Right lobe of liver (tissue), 6 donors: ENCODE data around the gene INSIG1. TPM values are rescaled to one million over a fixed set of nuclear protein-coding genes. Genes with fewer than 3 reads are reported as not detected.

Experiments
- ATAC-seq, 4 donors: fragments of 200-7000 bp; cut with Tn5 transposase; one replicate each; pipeline ENCODE4 v1.9.1; 2020; ENCODE audit warnings: mild to moderate bottlenecking in 4 of 4, moderate library complexity in 4 of 4
- DNase-seq, 3 donors: peaks; one replicate each; pipeline ENCODE4 v3.0.0-alpha.2; 2020
- H3K27ac ChIP-seq, 3 donors: fragments of 200-600 bp; one replicate each; pipeline ENCODE4 v1.8.0; 2022
- H3K27me3 ChIP-seq, 2 donors: fragments of 200-600 bp; one replicate each; pipeline ENCODE4 v1.8.0; 2022
- H3K36me3 ChIP-seq, 4 donors: fragments of 200-600 bp; sonication (generic) in 1 of 4; one replicate each; pipeline versions ENCODE4 v1.5.1 to v1.8.0; 2017 to 2022; ENCODE audit warnings: control low read depth in 1 of 4
- H3K4me1 ChIP-seq, 4 donors: fragments of 200-600 bp; sonication (generic) in 1 of 4; one replicate each; pipeline versions ENCODE4 v1.5.1 to v1.8.0; 2017 to 2022; ENCODE audit warnings: control low read depth in 1 of 4
- H3K4me3 ChIP-seq, 3 donors: fragments of 200-600 bp; one replicate each; pipeline ENCODE4 v1.8.0; 2022
- H3K9me3 ChIP-seq, 4 donors: fragments of 200-600 bp; sonication (generic) in 1 of 4; one replicate each; pipeline versions ENCODE4 v1.5.1 to v1.8.0; 2017 to 2022; ENCODE audit warnings: control low read depth in 1 of 4
- POLR2A ChIP-seq: fragments of 450-650 bp; IDR thresholded peaks from one replicate; pipeline ENCODE4 v1.6.1; 2017; ENCODE audit warnings: antibody characterized with exemption, mild to moderate bottlenecking
- WGBS: methylation state at CpG from one replicate; pipeline ENCODE4 v1.1.6; 2018; ENCODE audit warnings: low coverage, low lambda C conversion rate; ENCODE audit not compliant: insufficient coverage; ENCODE audit errors: missing lambda C conversion rate; 5-methylcytosine and 5-hydroxymethylcytosine counted together
- intact Hi-C, 2 donors: fragments of 100-400 bp; cut with DNase I; formaldehyde crosslinking; loops; one replicate each; pipeline versions ENCODE4 v1.11.2 to v1.14.1; 2022
- total RNA-seq, 6 experiments: library from RNA; depleted of rRNA in 2 of 6; stranded (reverse); fragments of >200 nt in 2 of 6; fragmentation: NEBNext Ultra II Directional in 3 of 6; extraction: Animal tissue kit (Norgen Biotek cat#: 25700) in 3 of 6; gene quantifications; one replicate each; pipeline versions ENCODE4 v1.1.0 to v1.2.4, GENCODE V29; 2016 to 2023
- TF ChIP-seq, protein P1 (sequence below), 4 donors: fragments of 200-600 bp in 3 of 4; fragments of 450-650 bp in 1 of 4; IDR thresholded peaks; one replicate each; pipeline versions ENCODE4 v1.5.1 to v1.8.0; 2016 to 2022; ENCODE audit warnings: antibody characterized with exemption in 4 of 4, mild to moderate bottlenecking in 2 of 4
- donor health status: DM: no; HTN: yes; CAD: no.
- donor health status: DM: no; HTN: no; CAD: no.
- donor health status: DM: no; HTN: no; CAD: no.
- donor health status: DM: no; HTN: yes; CAD: no.
- donor health status: DM: no; HTN: yes; CAD: no.

INSIG1 gene
- total RNA-seq, 6 experiments from 2014 or later = 130 to 625 (median 205) TPM

DNA sequence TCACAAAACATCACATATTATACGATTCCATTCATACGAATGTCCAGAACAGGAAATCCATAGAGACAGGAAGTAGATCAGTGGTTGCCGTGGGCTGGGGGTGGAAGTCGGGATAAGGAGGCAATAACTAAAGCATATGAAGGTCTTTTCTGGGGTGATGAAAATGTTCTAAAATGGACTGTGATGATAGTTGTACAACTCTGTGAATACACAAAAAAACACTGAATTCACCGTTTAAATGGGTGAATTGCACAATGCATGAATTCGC is 3.2 kb upstream of the INSIG1 start:
- Histone ChIP-seq H3K36me3 (peaks cover 0 to 4% (median 1%) of the 10 kb centered on the region in 4 donors), H3K4me3 (no peak overlapping the region), H3K27me3 (no peaks in the 10 kb centered on the region), H3K4me1 (peaks cover 0 to 8% (median 0%) of the 10 kb centered on the region in 4 donors), H3K9me3 (no peaks in the 10 kb centered on the region), H3K27ac (no peak overlapping the region)
- WGBS = 69% methylated on average over 6 of the region's 6 CpGs
- TF ChIP-seq POLR2A = no peak
- TF ChIP-seq, protein P1, sequence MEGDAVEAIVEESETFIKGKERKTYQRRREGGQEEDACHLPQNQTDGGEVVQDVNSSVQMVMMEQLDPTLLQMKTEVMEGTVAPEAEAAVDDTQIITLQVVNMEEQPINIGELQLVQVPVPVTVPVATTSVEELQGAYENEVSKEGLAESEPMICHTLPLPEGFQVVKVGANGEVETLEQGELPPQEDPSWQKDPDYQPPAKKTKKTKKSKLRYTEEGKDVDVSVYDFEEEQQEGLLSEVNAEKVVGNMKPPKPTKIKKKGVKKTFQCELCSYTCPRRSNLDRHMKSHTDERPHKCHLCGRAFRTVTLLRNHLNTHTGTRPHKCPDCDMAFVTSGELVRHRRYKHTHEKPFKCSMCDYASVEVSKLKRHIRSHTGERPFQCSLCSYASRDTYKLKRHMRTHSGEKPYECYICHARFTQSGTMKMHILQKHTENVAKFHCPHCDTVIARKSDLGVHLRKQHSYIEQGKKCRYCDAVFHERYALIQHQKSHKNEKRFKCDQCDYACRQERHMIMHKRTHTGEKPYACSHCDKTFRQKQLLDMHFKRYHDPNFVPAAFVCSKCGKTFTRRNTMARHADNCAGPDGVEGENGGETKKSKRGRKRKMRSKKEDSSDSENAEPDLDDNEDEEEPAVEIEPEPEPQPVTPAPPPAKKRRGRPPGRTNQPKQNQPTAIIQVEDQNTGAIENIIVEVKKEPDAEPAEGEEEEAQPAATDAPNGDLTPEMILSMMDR (IDR thresholded peaks at IDR 0.05) = no peak
- no peak for ATAC-seq
- intact Hi-C loops = no loop called here
- no peak for DNase-seq

DNA sequence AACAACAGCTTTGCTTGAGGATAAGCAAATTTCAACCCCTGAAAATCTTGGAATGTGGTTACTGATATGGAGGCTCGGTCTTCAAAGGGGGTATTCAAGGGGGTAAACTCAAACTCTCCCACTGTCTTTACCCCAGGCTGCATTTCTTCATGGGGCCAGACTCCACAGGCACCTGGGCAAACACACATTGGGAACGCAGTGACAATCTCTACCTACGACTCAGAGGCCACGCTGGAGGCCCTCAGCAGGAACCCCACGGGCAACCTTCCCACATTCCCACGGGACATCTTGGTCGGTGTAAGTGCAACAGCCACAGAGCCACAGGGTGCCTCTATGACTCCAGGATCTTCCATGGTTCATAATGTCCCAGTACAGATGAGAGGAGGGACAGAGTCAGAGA is 2.2 kb upstream of the INSIG1 start:
- Histone ChIP-seq H3K27ac (peak overlapping the region; percentile 99), H3K9me3 (no peaks in the 10 kb centered on the region), H3K4me3 (no peak overlapping the region), H3K27me3 (no peaks in the 10 kb centered on the region), H3K36me3 (peaks cover 0 to 14% (median 7%) of the 10 kb centered on the region in 4 donors), H3K4me1 (peaks cover 0 to 14% (median 0%) of the 10 kb centered on the region in 4 donors)
- TF ChIP-seq, protein P1 (IDR thresholded peaks at IDR 0.05) = no peak
- no peak for TF ChIP-seq POLR2A
- DNase-seq = peak in 1 of 3 donors; percentile 49
- no peak for ATAC-seq
- intact Hi-C loops = no loop called here
- 100% methylated on average over 4 of the region's 7 CpGs for WGBS

DNA sequence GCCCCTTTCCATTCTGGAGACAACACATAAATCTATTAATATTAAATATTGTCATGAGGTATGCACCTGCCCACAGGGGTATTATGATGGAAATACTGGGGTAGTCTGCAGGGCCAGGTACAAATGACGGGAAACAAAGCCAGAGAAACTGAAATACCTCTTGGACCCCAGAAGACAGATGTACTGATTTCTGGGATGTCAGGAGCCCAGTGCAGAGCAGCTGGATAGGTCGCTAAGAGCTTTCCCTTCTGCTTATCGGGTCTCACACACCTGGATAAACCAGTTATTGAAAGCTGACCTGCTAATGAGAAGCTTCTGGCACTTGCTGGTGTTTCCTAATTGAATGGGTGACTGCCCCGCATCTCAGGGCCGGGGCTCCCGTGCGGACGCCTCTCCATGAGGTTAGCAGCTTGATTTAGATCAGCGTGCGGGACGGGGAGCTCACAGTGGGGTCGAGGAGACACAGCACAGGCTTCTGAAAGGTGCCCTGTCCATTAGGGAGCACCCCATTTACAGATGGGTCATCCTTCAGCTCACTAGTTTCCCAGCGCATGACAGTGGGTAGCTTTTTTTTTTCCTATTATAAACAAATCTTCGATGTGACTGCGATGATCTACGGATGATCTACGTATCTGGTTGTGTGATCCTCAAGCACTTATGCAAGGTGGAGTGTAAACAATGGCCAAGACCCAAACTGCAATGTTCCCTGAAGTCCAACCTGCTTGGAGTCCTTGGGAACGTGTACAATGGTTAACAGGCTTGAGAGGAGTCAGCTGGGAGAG is 1.5 kb upstream of the INSIG1 start:
- peak overlapping the region; percentile 99 for H3K27ac ChIP-seq
- H3K4me1 ChIP-seq = peaks cover 0 to 19% (median under 1%) of the 10 kb centered on the region in 4 donors
- 55% methylated on average over 12 of the region's 18 CpGs for WGBS
- peak overlapping the region; percentile 53 to 73 (median 64) for H3K4me3 ChIP-seq
- intact Hi-C loops = no loop called here
- H3K36me3 ChIP-seq = peaks cover 0 to 20% (median 8%) of the 10 kb centered on the region in 4 donors
- no peaks in the 10 kb centered on the region for H3K27me3 ChIP-seq
- DNase-seq = peak in 2 of 3 donors; percentile 44 to 64
- no peaks in the 10 kb centered on the region for H3K9me3 ChIP-seq
- no peak for TF ChIP-seq POLR2A
- TF ChIP-seq, protein P1 (IDR thresholded peaks at IDR 0.05) = no peak
- ATAC-seq = peak in 3 of 4 donors; percentile 0 to 5 (median 2)

DNA sequence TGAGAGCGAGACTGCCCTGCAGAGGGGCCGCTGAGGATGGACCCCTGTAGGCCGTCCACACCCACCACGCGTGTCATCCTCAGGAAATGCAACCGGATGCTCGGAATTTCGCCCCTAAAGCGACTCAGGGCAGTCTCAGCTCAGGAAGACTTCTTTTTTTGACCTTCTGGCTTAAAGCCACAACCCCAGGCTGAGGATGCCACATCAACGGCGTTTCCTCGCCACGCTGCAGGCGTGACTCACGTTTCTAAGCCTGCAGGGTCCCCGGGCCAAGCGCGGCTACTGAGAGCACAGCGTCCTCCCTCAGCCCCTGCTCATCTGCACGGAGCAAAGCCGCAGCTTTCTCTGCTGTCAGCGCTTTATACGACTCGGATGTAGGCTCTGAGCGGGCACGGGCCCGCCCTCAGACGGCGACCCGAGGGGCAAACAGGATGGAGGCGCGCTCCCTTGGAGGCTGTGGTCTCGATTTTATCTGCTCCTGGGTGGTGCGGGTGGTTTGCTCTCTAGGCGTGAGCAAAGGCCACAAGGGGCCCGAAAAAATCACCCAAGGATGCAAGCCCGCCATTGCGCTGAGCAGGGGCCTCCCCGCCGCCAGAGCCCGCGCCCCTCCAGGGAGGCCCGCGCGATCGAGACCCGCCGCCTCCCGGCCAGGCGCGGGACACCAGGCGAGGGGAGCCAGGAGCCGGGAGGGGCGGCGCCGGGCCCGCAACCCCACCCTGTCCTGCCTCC is 726 bp upstream of the INSIG1 start:
- Histone ChIP-seq H3K4me1 (peaks cover 0 to 26% (median 3%) of the 10 kb centered on the region in 4 donors), H3K27ac (peak overlapping the region; percentile 99), H3K27me3 (no peaks in the 10 kb centered on the region), H3K4me3 (peak overlapping the region; percentile 53 to 73 (median 64)), H3K9me3 (no peaks in the 10 kb centered on the region), H3K36me3 (peaks cover 0 to 25% (median 11%) of the 10 kb centered on the region in 4 donors)
- ATAC-seq (peak; percentile 1 to 24 (median 5)), DNase-seq (peak; percentile 67 to 76 (median 75))
- WGBS = 1% methylated on average over 17 of the region's 57 CpGs
- intact Hi-C loops = no loop called here
- TF ChIP-seq, protein P1 (IDR thresholded peaks at IDR 0.05) = peak in 3 of 4 donors; percentile 16 to 66 (median 58)
- no peak for TF ChIP-seq POLR2A
